Fibroblast of peridontal ligament (primary cell): ENCODE results near the gene SNX27.
"Not testable (repeated sequence)": the region's sequence is repeated elsewhere in the genome, so short reads cannot be mapped to it uniquely, and the experiment has no call there.

ENCODE experiments used
- DNase-seq: peaks from one replicate; pipeline ENCODE4 v3.0.0-alpha.2; 2010; ENCODE audit errors: extremely low read depth

SNX27 gene

DNA sequence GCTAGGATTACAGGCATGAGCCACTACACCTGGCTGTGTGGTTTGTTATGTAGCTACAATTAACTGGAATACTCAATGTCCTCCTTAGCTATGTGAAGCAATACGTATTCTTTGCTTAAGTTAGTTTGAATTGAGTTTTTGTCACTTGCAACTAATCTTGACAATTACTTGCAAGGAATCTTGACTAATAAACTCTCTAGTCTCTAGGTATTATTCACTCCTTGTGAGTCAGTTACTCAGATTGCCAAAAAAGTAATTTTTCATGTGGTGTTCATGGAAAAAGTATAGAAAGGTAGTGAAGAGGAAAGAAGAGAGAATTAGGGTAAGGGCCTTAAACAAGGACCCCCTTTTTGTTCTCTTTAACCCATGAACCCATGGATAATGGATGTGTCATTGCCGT is 7.6 kb upstream of the SNX27 start:
- DNase-seq, result no peak

DNA sequence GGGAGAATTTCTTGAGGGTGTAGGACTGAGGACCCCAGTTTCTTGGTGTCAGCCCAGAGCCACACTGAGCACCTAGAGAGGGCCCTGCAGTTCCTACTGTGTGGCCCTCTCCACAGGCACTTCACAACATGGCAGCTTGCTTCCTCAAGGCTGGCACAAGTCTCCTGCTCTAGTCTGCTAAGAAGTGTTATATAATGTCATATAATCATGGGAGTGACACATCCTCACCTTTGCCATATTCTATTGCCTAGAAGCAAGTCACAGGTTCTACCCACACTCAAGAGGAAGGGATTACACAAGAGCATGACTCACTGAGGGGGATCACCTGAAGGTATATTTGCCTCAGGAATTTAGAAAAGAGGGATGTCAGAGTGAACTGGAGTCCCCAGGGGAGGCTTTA is 5.5 kb upstream of the SNX27 start:
- DNase-seq, result no peak

DNA sequence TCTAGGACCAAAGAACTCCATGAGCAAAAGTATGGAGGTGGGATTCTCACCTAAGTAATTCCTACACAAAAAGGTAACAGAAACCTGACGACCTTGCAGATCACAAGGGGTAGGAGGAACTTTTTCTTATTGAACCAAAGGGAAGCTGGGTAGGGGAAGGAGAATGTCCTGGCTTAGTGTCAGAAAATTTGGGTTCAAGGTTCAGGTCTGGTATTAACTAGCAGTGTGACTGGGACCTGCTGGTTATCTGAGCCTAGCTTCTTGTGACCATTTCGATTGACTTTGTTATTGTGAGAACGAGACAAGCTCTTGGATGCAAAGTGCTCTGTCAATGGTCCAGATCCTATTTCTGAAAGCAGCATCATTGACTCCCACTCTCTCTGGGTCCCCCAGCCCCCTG is 5.0 kb upstream of the SNX27 start:
- DNase-seq, result no peak

DNA sequence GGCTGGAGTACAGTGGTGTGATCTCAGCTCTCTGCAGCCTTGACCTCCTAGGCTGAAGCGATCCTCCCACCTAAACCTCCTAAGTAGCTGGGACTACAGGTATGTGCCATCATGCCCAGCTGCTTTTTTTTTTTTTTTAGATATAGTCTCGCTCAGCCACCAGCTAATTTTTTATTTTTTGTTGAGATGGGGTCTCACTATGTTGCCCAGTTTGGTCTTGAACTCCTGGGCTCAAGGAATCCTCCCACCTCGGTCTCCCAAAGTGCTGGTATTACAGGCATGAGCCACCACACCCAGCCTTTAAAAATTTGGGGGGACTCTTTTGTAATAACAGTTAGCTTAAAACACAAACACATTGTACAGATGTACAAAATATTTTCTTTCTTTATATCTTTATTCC is 1.7 kb upstream of the SNX27 start:
- DNase-seq, result no peak

DNA sequence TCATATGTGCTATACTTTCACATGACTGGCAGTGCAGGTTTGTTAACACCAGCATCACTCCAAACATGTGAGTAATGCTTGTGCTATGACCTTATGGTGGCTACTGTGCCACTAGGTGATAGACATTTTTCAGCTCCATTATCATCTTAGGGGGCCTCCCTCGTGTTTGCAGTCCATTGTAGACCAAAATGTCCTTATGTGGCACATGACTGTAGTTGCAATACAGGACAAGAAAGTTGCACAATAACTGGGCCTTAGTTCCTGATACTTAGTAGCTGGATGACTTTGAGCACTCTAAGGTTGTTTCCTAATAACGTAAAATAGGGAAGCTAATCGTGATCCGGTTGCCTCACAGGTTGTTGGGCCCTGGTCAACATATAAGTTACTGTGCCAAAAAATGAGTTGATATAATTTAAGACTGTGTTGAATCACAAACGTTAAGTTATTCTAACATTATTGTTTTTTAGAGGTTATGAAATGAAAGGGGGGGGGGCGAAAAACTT is 511 bp upstream of the SNX27 start:
- DNase-seq, result peak; percentile 69

DNA sequence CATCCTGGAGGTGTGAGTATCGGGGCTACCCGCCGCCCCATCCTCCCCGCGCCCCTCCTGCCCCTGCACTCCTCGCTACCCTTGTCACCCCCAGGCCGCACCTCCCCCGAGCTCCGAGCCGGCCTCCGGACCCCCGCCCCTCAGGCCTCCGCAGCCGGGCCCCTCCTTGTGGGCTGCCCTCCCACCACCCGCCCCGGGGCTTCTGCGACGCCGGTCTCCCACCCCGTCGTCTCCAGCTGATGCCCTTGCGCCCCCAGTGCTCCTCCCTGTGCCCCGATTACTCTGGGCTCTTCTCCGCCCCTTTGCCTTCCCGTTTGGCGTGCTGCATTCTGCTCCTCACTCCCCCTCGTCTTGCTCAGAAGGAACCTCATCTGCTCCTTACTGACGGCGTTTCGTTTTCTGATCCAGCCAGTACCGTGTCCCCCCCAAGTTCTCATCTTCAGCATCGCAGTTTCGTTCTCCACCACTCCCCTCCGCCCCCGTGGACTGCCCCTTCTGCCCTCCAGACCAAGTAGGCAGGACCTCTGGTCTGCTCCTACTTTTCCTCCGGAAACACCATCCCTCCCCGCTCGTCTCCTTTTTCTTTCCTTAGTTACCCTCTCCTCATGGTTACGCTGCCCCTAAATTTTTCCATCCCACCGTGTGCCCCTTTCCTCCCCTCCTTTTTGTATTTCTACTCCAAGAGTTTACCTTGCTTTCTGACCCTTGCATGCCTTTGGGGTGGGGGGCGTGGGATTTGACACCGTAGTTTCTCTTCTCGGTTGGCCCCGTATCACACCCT is 841 bp downstream of the SNX27 start:
- DNase-seq, result peak; percentile 31

DNA sequence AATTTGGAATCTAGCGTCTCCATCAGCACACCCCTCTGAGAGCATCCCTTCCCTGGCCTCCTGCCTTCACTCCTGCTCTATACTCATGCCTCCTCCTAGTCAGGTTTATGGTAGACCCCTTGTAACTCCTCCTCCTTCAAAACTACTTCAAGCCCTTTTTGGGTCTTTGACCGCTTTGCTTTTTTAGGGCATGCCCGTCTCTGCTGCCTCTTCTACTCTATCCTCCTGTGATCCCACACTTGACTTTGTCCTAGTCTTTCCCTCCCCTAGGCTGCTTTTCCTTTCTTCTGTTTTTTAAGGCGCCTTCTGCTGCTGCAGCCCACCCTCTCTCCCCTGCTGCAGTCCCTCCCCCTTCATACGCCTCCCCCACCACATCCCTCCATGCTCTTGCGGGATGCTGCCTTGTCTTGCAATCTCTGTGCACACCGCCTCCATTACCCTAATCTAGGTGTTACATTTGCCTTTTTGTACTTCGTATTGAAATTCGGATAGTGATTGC is 1.5 kb downstream of the SNX27 start:
- DNase-seq, result no peak

DNA sequence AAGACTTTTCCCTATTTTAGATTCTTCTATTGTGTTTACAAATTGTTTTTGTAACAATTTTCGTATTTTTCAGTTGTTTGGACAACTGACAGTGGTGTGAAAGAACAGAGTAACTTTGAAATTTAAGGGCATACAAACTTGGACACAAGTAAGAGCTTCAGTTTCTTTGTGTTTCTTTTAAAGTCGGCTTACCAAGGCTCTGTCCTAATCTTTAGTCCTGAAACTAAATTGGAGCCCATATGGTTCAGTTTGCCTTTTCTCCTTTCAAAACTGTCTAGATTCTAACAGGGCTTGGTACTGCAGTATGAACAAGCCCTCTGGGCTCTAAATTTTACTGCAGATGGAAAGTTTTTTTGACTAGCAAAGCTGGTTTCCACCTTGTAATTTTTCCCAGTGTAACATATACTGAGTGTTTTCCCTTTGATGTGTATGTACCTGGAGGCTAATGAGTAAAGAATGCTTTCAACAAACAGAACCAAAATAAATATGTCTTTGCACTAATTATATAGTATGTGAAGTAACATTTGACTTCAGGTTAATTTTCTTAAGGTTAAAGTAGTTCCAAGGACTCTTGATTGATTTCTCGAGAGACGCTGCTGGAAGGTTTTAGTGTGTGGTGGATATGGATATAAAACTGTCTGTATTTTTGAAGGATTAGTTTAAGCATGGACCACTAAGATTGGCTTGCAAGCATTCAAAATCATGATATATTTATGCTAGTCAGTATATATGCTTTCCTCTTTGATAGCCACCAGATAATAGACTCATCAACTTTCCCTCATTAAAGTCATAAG is 4.1 kb downstream of the SNX27 start:
- DNase-seq, result peak; percentile 36

DNA sequence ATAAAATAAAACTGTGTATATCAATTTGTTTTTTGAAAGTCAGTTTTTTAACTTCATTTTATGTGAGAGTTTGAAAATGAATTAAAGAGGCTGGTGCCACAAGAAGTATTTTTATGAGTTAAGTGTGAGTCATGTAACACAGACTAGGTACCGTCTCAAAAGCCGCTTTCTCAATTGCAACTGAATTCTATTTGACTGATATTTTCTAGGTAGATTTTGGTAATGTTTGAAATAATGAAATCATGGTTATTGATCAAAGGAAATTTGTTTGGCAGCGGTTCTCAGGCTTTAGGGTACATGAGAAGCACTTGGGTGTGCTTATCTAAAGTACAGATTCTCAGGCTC is 4.6 kb downstream of the SNX27 start:
- DNase-seq, result no peak

DNA sequence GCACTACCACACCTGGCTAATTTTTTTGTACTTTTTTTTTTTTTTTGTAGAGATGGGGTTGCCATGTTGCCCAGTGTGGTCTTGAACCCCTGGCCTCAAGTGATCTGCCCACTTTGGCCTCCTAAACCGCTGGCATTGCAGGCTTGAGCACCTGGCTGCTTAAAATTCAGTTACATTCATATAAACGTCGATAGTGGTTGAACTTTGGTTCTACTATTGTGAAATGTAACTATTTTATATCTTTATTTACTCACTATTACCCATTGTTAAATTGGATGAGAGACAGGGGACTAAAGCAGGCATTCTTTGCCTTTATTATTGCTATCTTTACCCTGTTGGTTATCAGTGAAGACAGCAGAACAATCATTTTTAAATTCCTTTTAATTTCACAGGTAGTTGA is 6.2 kb downstream of the SNX27 start:
- DNase-seq, result no peak

DNA sequence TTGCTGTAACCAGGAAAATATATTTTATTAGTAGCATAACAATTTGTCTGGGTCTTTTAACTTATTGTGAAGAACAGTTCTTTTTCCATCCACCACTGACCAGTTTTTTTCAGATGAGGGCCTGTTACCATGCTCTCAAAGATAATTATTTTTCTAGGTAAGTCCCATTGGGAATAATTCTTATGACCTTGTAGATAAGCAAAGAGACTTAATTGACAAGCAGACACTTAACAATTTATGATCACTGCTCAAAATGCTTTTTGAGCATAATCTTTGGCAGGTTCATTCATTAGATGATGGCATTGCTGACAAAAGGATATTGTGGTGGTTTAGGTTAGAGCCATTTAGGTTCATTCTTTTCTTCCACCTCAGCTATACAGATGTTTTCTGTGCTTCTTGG is 6.6 kb downstream of the SNX27 start:
- no peak for DNase-seq

DNA sequence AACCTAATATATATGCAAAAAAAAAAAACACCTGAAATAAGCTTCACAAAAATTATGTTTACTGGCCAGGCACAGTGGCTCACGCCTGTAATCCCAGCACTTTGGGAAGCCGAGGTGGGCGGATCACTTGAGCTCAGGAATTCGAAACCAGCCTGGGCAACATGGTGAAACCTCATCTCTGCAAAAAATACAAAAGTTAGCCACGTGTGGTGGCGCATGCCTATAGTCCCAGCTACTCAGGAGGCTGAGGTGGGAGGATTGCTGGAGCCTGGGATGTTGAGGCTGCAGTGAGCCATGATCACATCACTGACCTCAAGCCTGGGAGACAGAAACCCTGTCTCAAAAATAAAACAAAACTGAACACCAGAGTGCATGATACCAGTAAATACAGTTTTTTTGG is 7.1 kb downstream of the SNX27 start:
- DNase-seq, result not testable (repeated sequence)

DNA sequence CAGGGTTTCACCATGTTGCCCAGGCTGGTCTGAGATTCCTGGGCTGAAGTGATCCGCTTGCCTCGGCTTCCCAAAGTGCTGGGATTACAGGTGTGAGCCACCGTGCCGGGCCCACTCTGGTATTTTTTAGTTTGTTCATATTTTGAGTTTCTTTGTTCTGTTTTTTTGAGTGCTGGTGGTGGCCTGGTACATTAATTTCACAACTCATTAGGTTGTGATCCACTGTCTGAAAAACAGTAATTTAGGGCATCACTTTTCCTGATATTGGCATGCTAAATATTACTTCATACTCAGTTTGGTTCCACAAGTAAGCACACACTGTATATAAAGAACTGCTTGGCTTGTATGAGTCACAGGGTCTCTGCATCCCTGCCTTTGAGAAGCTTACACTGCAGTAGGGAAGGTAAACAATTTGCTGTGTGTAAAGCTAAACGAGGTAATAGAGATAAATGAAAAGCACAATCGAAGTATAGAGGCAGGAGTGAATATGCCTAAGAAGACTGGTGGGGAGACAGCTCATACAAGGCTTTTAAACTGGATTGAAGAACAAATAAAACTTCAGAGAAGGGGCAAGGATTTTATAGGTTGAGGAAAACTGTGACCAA is 7.7 kb downstream of the SNX27 start:
- DNase-seq, result peak; percentile 67

DNA sequence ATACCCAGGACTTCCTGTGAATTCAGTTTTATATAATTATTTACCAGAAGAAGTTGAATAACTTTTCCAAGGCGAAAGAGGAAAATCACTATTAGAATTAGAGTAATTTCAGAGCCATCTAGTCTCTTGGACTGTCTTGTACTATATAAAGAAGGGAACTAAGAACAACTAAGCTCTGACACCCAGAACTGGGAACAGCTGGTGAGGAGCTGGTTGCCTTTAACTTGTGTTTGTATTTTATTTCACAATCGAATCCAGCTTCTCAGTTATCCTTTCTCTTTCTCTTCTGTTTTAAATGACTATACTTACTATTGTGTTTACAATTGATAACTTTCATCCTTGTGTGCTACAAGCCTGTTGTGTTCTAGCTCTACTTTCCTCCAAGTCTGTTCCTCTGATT is 8.4 kb downstream of the SNX27 start:
- peak; percentile 80 for DNase-seq

DNA sequence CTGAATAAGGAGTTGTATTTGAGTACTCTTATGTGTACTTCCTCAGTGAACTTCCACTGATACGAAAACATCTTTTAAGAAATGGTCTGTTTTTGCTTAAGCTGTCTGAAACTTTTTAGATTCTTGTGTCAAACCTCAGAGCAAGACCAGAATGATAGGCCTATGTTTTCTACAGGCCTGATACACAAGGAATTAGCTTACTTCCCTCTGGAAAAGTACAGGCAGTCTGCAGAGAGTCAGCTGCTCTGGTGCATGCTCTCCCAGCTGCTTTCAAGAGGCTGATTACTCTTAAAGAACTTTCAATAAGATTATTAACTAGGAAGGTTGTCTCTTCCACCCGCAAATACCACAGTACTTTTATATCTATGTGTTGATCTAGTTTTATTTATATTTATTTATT is 9.5 kb downstream of the SNX27 start:
- peak; percentile 27 for DNase-seq

DNA sequence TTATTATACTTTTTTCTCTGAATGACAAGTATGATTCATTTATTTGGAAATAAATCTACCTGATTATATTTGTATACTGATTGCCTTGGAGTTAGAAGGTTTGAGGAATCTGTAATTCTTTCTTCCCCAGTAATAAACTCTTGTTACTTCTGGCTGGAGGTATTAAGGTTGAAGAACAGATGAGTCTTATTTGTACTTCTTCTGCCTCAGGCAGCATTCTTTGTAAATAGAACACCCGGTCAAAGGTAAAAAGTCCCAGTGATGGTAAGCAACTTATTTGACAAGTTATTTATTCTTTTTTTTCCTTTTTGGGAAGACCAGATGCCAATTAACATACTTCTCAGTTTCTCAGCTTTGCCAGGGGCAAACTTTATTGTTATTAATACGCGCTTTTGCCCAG is 12.9 kb downstream of the SNX27 start:
- DNase-seq, result no peak

DNA sequence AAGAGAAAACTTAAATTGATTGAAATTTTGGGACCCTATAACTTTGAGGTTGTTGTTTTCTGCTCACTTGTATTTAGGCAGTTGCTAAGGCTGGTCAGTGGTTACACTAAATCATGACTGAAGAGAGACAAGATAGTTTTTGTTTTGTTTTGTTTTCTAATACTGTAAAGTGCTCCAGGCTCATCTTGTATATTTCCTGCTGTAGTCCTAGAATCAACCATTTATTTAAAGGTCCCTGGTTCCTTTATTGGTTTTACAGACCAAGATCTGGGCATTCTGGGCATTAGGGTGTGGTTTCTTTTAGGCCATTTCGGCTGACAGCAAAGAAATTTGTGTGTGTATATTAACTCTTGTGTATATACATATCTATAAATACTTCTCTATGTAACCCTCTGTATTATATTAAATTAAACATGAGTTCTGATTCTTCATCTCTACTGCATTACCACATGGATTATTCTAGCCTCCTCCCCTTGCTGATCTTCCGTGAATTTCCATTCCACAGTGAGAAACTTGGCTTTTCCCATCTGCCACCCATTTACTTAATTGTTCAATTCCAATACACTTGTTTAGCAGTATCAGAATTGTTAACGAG is 15.0 kb downstream of the SNX27 start:
- no peak for DNase-seq

DNA sequence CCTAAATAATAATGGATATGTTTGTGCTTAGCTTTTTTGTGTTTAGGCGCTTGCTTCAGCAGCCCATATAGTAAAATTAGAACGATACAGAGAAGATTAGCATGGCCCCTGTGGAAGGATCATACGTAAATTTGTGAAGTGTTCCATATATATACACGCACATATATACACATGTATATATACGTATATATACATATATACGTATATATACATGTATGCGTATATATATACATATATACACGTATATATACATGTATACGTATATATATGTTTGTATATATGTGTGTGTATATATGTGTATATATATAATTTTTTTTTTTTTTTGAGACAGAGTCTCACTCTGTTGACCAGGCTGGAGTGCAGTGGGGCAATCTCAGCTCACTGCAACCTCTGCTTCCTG is 17.4 kb downstream of the SNX27 start:
- no peak for DNase-seq

DNA sequence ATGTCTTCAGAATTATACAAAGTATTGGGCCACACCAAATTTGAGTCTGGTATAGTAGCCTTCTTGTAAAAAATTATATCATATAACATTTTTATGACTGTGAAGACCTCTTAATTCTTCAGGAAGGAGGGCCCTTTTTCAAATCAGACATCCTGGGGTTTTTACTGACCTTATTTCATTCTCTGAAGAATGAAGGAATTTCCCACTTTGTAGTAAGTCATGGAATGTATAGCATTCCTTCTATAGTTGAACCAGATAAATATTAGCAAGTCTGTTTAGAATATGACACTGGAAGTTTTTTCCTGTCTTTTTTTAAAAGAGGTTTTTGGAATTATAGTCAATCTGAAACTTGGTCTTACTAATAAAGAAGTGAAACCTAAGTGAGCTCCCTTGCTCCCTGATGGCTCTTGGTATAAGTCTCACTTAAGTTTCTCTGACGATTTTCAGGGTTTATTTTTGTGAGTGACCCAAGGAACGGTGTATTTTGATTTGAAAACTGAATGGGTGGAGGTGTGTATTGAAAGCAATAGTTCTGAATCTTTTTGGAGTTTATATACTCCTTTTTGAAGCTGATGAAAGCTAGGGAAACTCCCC is 23.7 kb downstream of the SNX27 start:
- DNase-seq, result no peak

DNA sequence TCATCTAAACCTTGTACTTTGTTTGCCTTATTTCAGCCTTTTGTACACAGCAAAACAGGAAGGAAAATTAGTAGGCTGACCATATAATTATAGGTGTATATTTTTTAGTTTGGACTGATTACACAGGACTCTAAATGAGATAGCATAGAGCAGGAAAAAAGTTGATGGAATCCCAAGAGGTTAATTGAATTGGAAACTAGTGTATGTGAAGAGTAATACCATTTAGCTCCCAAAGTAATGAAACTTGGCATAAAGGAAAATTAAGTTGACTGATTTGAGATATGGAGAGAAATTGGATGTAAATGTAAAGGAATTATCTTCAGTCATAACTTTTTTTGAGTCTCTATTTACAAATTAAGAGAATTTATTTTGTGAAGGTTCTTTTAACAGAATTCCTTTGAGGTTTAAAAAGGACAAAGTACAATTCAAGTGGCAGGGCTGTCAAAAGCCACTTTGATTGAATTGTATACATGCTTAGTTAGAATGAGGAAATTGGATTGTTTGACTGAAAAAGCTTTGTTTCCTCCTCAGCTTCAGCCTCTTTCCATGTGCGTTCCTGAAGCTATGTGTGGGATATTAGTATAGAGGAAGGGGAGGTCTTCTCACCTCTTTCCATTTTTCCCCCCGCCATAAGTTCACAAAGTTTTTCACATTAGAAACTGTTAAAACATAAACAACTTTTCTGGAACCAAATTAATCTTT is 26.4 kb downstream of the SNX27 start:
- no peak for DNase-seq

DNA sequence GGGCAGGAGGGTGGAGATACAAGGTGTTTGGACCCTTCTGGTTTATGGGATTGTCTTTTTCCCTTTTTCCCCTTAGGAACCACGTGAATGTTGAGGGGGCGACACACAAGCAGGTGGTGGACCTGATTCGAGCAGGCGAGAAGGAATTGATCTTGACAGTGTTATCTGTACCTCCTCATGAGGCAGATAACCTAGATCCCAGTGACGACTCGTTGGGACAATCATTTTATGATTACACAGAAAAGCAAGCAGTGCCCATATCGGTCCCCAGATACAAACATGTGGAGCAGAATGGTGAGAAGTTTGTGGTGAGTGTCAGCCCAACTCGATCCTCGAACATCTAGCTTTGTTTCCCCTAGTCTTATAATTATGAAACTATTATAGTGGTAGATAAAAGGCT is 27.0 kb downstream of the SNX27 start:
- DNase-seq, result no peak
